T-cell (primary cell): ENCODE measurements around the gene MRPL39. TPM values are rescaled to one million over a fixed set of nuclear protein-coding genes. Genes with fewer than 3 reads are reported as not detected.
"Not testable (repeated sequence)": the region's sequence is repeated elsewhere in the genome, so short reads cannot be mapped to it uniquely, and the experiment has no call there.

Source experiments
- ATAC-seq, 4 experiments: fragments of 200-7000 bp in 3 of 4; fragments of 150-1000 bp in 1 of 4; cut with Tn5 transposase; replicated peaks in 1 of 4; 1 replicate in 3 of 4; 2 replicates in 1 of 4; pipeline ENCODE4 v1.10.0; 2021; ENCODE audit warnings: moderate library complexity in 3 of 4, mild to moderate bottlenecking in 2 of 4, moderate number of reproducible peaks in 1 of 4
- CTCF ChIA-PET, 2 donors: fragments of 300-600 bp; sonication (Branson Sonifier 250); formaldehyde crosslinking; loops; one replicate each; lab custom pipeline; 2022; ENCODE audit warnings: antibody characterized with exemption in 2 of 2; lab: Charles Lee
- POLR2A ChIA-PET, 2 donors: fragments of 300-600 bp; sonication (Branson Sonifier 250); formaldehyde crosslinking; loops; one replicate each; lab custom pipeline; 2022; ENCODE audit warnings: antibody characterized with exemption in 2 of 2; lab: Charles Lee
- DNase-seq, 35 experiments: peaks; one replicate each; pipeline versions ENCODE4 v3.0.0 to v3.0.0-alpha.2; 2013 to 2023
- H3K27ac ChIP-seq: one replicate; pipeline ENCODE4 v1.5.1; 2013; ENCODE audit warnings: low read length
- H3K27me3 ChIP-seq, 2 experiments: replicated peaks in 1 of 2; 1 replicate in 1 of 2; 2 replicates in 1 of 2; pipeline versions ENCODE4 v1.6.1 to v1.7.0; 2013; ENCODE audit warnings: low read length in 1 of 2, mixed read lengths in 1 of 2; ENCODE audit not compliant: control insufficient read depth in 2 of 2, insufficient read depth in 2 of 2; ENCODE audit errors: extremely low read depth in 1 of 2
- H3K36me3 ChIP-seq, 2 donors: 1 replicate in 1 of 2; 2 replicates in 1 of 2; pipeline versions ENCODE4 v1.6.1 to v1.7.0; 2013; ENCODE audit warnings: low read length in 1 of 2; ENCODE audit not compliant: control insufficient read depth in 2 of 2, insufficient read depth in 1 of 2; ENCODE audit errors: extremely low read depth in 1 of 2
- H3K4me1 ChIP-seq, 2 experiments: 1 replicate in 1 of 2; 2 replicates in 1 of 2; pipeline versions ENCODE4 v1.6.1 to v1.7.0; 2013; ENCODE audit warnings: low read length in 2 of 2, mixed read lengths in 1 of 2; ENCODE audit not compliant: insufficient read depth in 2 of 2, control insufficient read depth in 1 of 2; ENCODE audit errors: extremely low read depth in 1 of 2
- H3K4me3 ChIP-seq, 2 donors: 1 replicate in 1 of 2; 2 replicates in 1 of 2; pipeline versions ENCODE4 v1.5.1 to v1.7.0; 2013; ENCODE audit warnings: mild to moderate bottlenecking in 2 of 2, low read length in 1 of 2, moderate library complexity in 1 of 2; ENCODE audit not compliant: control insufficient read depth in 1 of 2; ENCODE audit errors: extremely low read depth in 1 of 2
- H3K9me3 ChIP-seq: 2 replicates; pipeline ENCODE4 v1.7.0; 2013
- H3K27ac Mint-ChIP-seq, 2 donors: one replicate each; pipeline ENCODE4 v1.8.0; 2020 to 2021; ENCODE audit warnings: mild to moderate bottlenecking in 2 of 2, mixed read lengths in 2 of 2
- H3K27me3 Mint-ChIP-seq, 2 donors: one replicate each; pipeline ENCODE4 v1.8.0; 2021 to 2022; ENCODE audit warnings: mixed read lengths in 2 of 2
- H3K36me3 Mint-ChIP-seq: one replicate; pipeline ENCODE4 v1.8.0; 2021; ENCODE audit warnings: mixed read lengths
- H3K4me1 Mint-ChIP-seq, 3 donors: one replicate each; pipeline ENCODE4 v1.8.0; 2020 to 2022; ENCODE audit warnings: mixed read lengths in 3 of 3, mild to moderate bottlenecking in 1 of 3
- H3K4me3 Mint-ChIP-seq, 3 donors: one replicate each; pipeline ENCODE4 v1.8.0; 2020 to 2022; ENCODE audit warnings: mild to moderate bottlenecking in 3 of 3, mixed read lengths in 3 of 3, moderate library complexity in 3 of 3
- H3K9me3 Mint-ChIP-seq, 3 donors: one replicate each; pipeline ENCODE4 v1.8.0; 2020 to 2022; ENCODE audit warnings: mixed read lengths in 3 of 3
- WGBS: methylation state at CpG from one replicate; pipeline ENCODE4 v1.1.5; 2013; ENCODE audit warnings: missing lambda C conversion rate; ENCODE audit not compliant: insufficient coverage; 5-methylcytosine and 5-hydroxymethylcytosine counted together
- total RNA-seq, 35 experiments: library from RNA in 6 of 35; stranded (reverse) in 6 of 35; fragments of 120-200 nt in 1 of 35; gene quantifications; one replicate each; pipeline versions ENCODE4 v1.2.1 to v1.2.4 and lab custom pipeline; 2013 to 2026

MRPL39 gene
- total RNA-seq, 5 donors from 2014 or later (not counting 1 experiment from before 2014, with no cell fraction given): 10.6 to 18.2 (median 14.8) TPM

GRCh38 chr21:25636727-25637126, 29.4 kb upstream of the MRPL39 start:
- Histone ChIP-seq H3K36me3 (no peaks in the 10 kb centered on the region), H3K9me3 (no peaks in the 10 kb centered on the region), H3K4me3 (no peak overlapping the region), H3K4me1 (peaks cover 3 to 18% of the 10 kb centered on the region in 2 experiments), H3K27ac (no peak overlapping the region), H3K27me3 (peaks cover 0 to 13% of the 10 kb centered on the region in 2 experiments)
- Mint-ChIP-seq H3K4me3 (no peak overlapping the region), H3K27ac (no peak overlapping the region), H3K36me3 (no peaks in the 10 kb centered on the region), H3K9me3 (no peaks in the 10 kb centered on the region), H3K4me1 (peaks cover 19% of the 10 kb centered on the region in 3 donors), H3K27me3 (peaks cover 38 to 43% of the 10 kb centered on the region in 2 donors)
- no CpG with 5 or more reads among the region's 2 CpGs for WGBS
- ATAC-seq (no peak), DNase-seq (no peak)
- ChIA-PET POLR2A (interaction anchor here in 1 of 2 donors (0.7 kb wide), 1 partner anchor 34 kb away, joined by 3 read pairs; no protein-coding TSS in a partner anchor), CTCF (interaction anchor here in 1 of 2 donors (0.8 kb wide), 1 partner anchor 12 kb away, joined by 3 read pairs; no protein-coding TSS in a partner anchor)

DNA sequence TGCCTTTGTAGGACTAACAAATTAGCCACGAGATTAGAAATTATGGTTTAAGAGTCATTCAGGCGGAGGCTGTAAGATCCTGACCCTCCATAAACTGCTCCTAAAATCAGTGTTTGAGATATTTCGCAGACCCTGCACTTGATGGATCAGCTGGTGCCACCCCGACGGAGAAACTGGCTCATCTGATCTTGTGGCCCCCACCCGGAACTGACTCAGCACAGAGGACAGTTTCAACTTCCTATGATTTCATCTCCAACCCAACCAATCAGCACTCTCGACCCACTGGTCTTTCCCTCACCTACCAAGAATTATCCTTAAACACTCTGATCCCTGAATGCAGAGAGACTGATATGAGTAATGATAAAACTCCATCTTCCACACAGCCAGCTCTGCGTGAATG, 28.0 kb upstream of the MRPL39 start:
- ChIA-PET POLR2A (no interaction called here), CTCF (interaction anchor here in 1 of 2 donors (0.6 kb wide), 1 partner anchor 109 kb away, joined by 3 read pairs; no protein-coding TSS in a partner anchor)
- peaks cover 12 to 14% (median 13%) of the 10 kb centered on the region in 3 donors for H3K4me1 Mint-ChIP-seq
- peaks cover 0 to 12% of the 10 kb centered on the region in 2 experiments for H3K27me3 ChIP-seq
- no peaks in the 10 kb centered on the region for H3K9me3 ChIP-seq
- H3K4me3 ChIP-seq: no peak overlapping the region
- H3K4me1 ChIP-seq: peaks cover 3 to 16% of the 10 kb centered on the region in 2 experiments
- peaks cover 34 to 38% of the 10 kb centered on the region in 2 donors for H3K27me3 Mint-ChIP-seq
- H3K36me3 ChIP-seq: no peaks in the 10 kb centered on the region
- no peak overlapping the region for H3K27ac ChIP-seq
- no peak for ATAC-seq
- H3K27ac Mint-ChIP-seq: no peak overlapping the region
- WGBS: 72% methylated on average over 5 of the region's 8 CpGs
- H3K4me3 Mint-ChIP-seq: no peak overlapping the region
- no peak for DNase-seq
- no peaks in the 10 kb centered on the region for H3K36me3 Mint-ChIP-seq
- no peaks in the 10 kb centered on the region for H3K9me3 Mint-ChIP-seq

DNA sequence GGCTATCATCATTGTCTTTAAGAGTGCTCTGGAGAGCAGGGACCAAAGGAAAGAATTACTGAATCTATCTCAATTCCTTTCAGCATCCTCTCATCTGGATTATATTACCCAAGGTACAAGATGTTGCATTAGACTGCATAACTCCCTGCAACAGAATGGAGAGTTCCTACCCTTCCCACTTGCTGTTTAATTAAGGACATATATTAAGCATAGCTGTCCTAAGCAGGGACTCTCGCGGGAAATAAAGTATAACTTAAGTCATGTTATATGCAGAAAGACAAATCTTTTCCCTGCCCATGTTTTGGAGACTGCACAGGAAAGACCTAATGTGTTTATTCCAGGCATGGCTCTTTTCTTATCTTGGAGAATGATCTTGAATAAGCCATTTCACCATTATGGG, 25.0 kb upstream of the MRPL39 start:
- H3K4me1 ChIP-seq: no peaks in the 10 kb centered on the region
- DNase-seq: no peak
- no CpG with 5 or more reads among the region's 2 CpGs for WGBS
- no peaks in the 10 kb centered on the region for H3K9me3 Mint-ChIP-seq
- no peaks in the 10 kb centered on the region for H3K9me3 ChIP-seq
- POLR2A ChIA-PET: no interaction called here
- H3K4me3 Mint-ChIP-seq: no peak overlapping the region
- CTCF ChIA-PET: no interaction called here
- H3K36me3 Mint-ChIP-seq: no peaks in the 10 kb centered on the region
- H3K27me3 ChIP-seq: no peaks in the 10 kb centered on the region
- H3K36me3 ChIP-seq: no peaks in the 10 kb centered on the region
- no peaks in the 10 kb centered on the region for H3K4me1 Mint-ChIP-seq
- H3K27ac ChIP-seq: no peak overlapping the region
- no peak overlapping the region for H3K4me3 ChIP-seq
- no peak overlapping the region for H3K27ac Mint-ChIP-seq
- peaks cover 19 to 21% of the 10 kb centered on the region in 2 donors for H3K27me3 Mint-ChIP-seq
- no peak for ATAC-seq

- 43% methylated on average over 1 of the region's 2 CpGs for WGBS
These were observed 19.5 kb upstream of the MRPL39 start for GRCh38 chr21:25626757-25627156.

GRCh38 chr21:25625776-25626555, 18.7 kb upstream of the MRPL39 start:
- 94% methylated on average over 6 of the region's 11 CpGs for WGBS
- POLR2A ChIA-PET, CTCF ChIA-PET: not testable (repeated sequence)

More at GRCh38 chr21:25626757-25627156, 19.5 kb upstream of the MRPL39 start:
- Mint-ChIP-seq H3K9me3 (no peaks in the 10 kb centered on the region), H3K4me3 (no peak overlapping the region), H3K4me1 (no peaks in the 10 kb centered on the region), H3K27me3 (no peaks in the 10 kb centered on the region), H3K27ac (no peak overlapping the region), H3K36me3 (no peaks in the 10 kb centered on the region)
- H3K4me3 ChIP-seq: no peak overlapping the region
- no peaks in the 10 kb centered on the region for H3K27me3 ChIP-seq
- H3K27ac ChIP-seq: no peak overlapping the region
- no peaks in the 10 kb centered on the region for H3K36me3 ChIP-seq
- H3K9me3 ChIP-seq: no peaks in the 10 kb centered on the region
- POLR2A ChIA-PET: no interaction called here
- no peak for DNase-seq
- no peak for ATAC-seq
- CTCF ChIA-PET: no interaction called here
- H3K4me1 ChIP-seq: no peaks in the 10 kb centered on the region

DNA sequence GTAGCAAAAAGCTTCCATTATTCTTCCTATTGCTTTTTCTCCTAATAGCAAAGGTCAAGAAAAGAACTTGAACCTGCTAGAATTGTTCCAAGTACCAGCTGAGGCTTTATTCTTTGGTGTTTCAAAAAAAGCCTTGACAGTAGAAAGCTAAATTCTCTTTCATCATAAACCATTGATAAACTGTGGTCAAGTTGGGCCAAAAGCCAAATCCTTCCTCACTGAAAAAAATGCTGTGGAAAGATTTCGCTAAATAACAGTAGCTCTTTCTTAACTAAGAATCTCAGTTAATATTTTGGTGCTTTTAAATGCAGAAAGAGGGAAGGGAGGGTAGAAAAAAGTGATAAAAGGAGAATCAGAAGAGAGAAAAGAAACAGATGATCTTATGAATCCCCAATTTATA, 17.8 kb upstream of the MRPL39 start:
- ATAC-seq (no peak), DNase-seq (no peak)
- Histone ChIP-seq H3K4me1 (no peaks in the 10 kb centered on the region), H3K27ac (no peak overlapping the region), H3K9me3 (no peaks in the 10 kb centered on the region), H3K36me3 (no peaks in the 10 kb centered on the region), H3K27me3 (no peaks in the 10 kb centered on the region), H3K4me3 (no peak overlapping the region)
- ChIA-PET POLR2A (no interaction called here), CTCF (interaction anchor here in 1 of 2 donors (0.7 to 1.0 kb wide), 2 partner anchors 11 to 17 kb away, joined by 3 read pairs; no protein-coding TSS in a partner anchor)
- Mint-ChIP-seq H3K4me3 (no peak overlapping the region), H3K36me3 (no peaks in the 10 kb centered on the region), H3K9me3 (no peaks in the 10 kb centered on the region), H3K27me3 (no peaks in the 10 kb centered on the region), H3K4me1 (no peaks in the 10 kb centered on the region), H3K27ac (no peak overlapping the region)
- no CpG with 5 or more reads among the region's 1 CpG for WGBS

More at GRCh38 chr21:25625776-25626555, 18.7 kb upstream of the MRPL39 start:
- H3K9me3 Mint-ChIP-seq, H3K36me3 ChIP-seq, DNase-seq, H3K4me1 Mint-ChIP-seq, H3K27me3 ChIP-seq, H3K9me3 ChIP-seq, H3K27me3 Mint-ChIP-seq, H3K4me1 ChIP-seq, H3K4me3 ChIP-seq, H3K36me3 Mint-ChIP-seq, ATAC-seq, H3K27ac Mint-ChIP-seq, H3K27ac ChIP-seq, H3K4me3 Mint-ChIP-seq: not testable (repeated sequence)
